ENCODE measurements around the gene AMOTL1. TPM values are rescaled to one million over a fixed set of nuclear protein-coding genes. Genes with fewer than 3 reads are reported as not detected.

Gene AMOTL1
- total and polyA plus RNA-seq, 2 of the 8 experiments (the other 6 are each of a cell fraction or from before 2014, with no cell fraction given), result 9.0 to 27.6 TPM

DNA sequence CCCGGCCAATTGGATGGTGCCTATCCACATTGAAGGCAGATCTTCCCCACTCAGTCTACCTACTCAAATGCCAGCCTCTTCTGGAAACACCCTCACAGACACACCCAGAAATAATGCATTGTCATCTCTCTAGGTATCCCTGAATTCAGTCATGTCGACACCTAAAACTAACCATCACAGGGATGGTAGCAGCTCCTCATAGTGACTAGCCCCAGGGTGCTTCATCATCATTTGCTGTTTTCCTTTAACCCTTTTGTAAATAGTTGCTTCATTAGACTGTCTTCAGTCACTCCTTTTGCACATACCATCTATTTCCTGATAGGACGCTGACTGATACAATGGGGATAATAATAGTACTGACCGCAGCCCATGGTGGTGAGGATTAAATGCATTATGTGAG is 18.8 kb upstream of the AMOTL1 start:
- H3K36me3 ChIP-seq (ENCODE audit: control insufficient read depth in 2 of 4, insufficient read depth in 4 of 4, low read length in 3 of 4), result no peaks in the 10 kb centered on the region
- no peak overlapping the region for H3K27ac ChIP-seq (ENCODE audit: low read depth, low read length)
- H4K8ac ChIP-seq (ENCODE audit: extremely low read depth, insufficient read depth, low read length), result no peak overlapping the region
- CTCF ChIA-PET (ENCODE audit: partially characterized antibody), result interaction anchor here (0.6 to 1.1 kb wide), 2 partner anchors 10 to 13 kb away, joined by 3 read pairs; no protein-coding TSS in a partner anchor
- no peak overlapping the region for H3K4me2 ChIP-seq (ENCODE audit: insufficient read depth in 1 of 2, low read depth in 2 of 2, low read length in 2 of 2)
- H3K9ac ChIP-seq (replicated peaks in 1 of 4; ENCODE audit: extremely low read depth in 1 of 4, low read depth in 3 of 4, low read length in 3 of 4), result no peak overlapping the region
- no peak overlapping the region for H3K18ac ChIP-seq (ENCODE audit: extremely low read depth, low read length)
- H2BK120ac ChIP-seq (replicated peaks; ENCODE audit: low read depth, low read length), result no peak overlapping the region
- H3K14ac ChIP-seq (ENCODE audit: insufficient read length), result no peak overlapping the region
- H2BK5ac ChIP-seq (ENCODE audit: low read depth, low read length), result no peak overlapping the region
- H2BK12ac ChIP-seq (ENCODE audit: low read depth, low read length), result no peak overlapping the region
- H3K4me1 ChIP-seq (replicated peaks in 1 of 4; ENCODE audit: control insufficient read depth in 3 of 4, insufficient read depth in 4 of 4, low read length in 3 of 4), result peaks cover 0 to 3% (median 0%) of the 10 kb centered on the region in 4 experiments; a peak in 1 of 7 replicates
- no peak for FAIRE-seq
- DNase-seq (ENCODE audit: low read depth in 1 of 2, low spot score in 2 of 2), result no peak
- H3K4me3 ChIP-seq (ENCODE audit: extremely low read depth in 1 of 4, insufficient read depth in 2 of 4, low read depth in 3 of 4, low read length in 4 of 4), result no peak overlapping the region
- H3K79me2 ChIP-seq (ENCODE audit: control insufficient read depth in 1 of 2, insufficient read depth in 2 of 2, low read length in 2 of 2), result no peaks in the 10 kb centered on the region
- POLR2A ChIA-PET (ENCODE audit: partially characterized antibody), result interaction anchor here (1.0 to 1.2 kb wide), 4 partner anchors 13 to 87 kb away, joined by 3 read pairs; no protein-coding TSS in a partner anchor
- H3K23me2 ChIP-seq (ENCODE audit: low read depth, low read length), result no peaks in the 10 kb centered on the region
- 87% methylated on average over 4 of the region's 4 CpGs; no CpG with 5 or more reads in 1 of the 2 experiments for WGBS, 2 experiments (ENCODE audit: extremely low coverage in 1 of 2, insufficient coverage in 1 of 2, insufficient read length in 1 of 2, insufficient replicate concordance in 2 of 2, low coverage in 1 of 2, low lambda C conversion rate in 2 of 2, missing lambda C conversion rate in 1 of 2)
- no peak overlapping the region for H2BK20ac ChIP-seq (ENCODE audit: low read length)
- H4K5ac ChIP-seq (ENCODE audit: insufficient read length, low read depth, low read length), result no peak overlapping the region
- H3K56ac ChIP-seq (replicated peaks; ENCODE audit: insufficient read length, low read depth, low read length), result no peak overlapping the region
- H3K79me1 ChIP-seq (ENCODE audit: low read depth, low read length), result no peaks in the 10 kb centered on the region
- no peak overlapping the region for H3K23ac ChIP-seq (ENCODE audit: insufficient read length)
- H3K4ac ChIP-seq (replicated peaks; ENCODE audit: insufficient read length, low read depth, low read length), result no peak overlapping the region
- no peak overlapping the region for H2AFZ ChIP-seq (ENCODE audit: low read length)
- no peaks in the 10 kb centered on the region for H3K9me3 ChIP-seq (ENCODE audit: insufficient read depth in 2 of 2, low read depth in 1 of 2, low read length in 1 of 2)
- H2BK15ac ChIP-seq (ENCODE audit: low read length), result no peak overlapping the region
- H4K20me1 ChIP-seq (replicated peaks in 1 of 2; ENCODE audit: control insufficient read depth in 1 of 2, insufficient read depth in 2 of 2, low read length in 2 of 2), result no peaks in the 10 kb centered on the region
- H4K91ac ChIP-seq (replicated peaks; ENCODE audit: insufficient read length, low read length), result no peak overlapping the region
- no peak overlapping the region for H2AK5ac ChIP-seq (ENCODE audit: low read depth, low read length)
- H3K27me3 ChIP-seq (replicated peaks in 1 of 4; ENCODE audit: control insufficient read depth in 3 of 4, extremely low read depth in 1 of 4, insufficient read depth in 3 of 4, low read length in 3 of 4), result no peaks in the 10 kb centered on the region
- no peak for TF ChIP-seq SIX5 (IDR thresholded peaks at IDR 0.05; ENCODE audit: low read depth, low read length)
- no peak for TF ChIP-seq KDM5A (IDR thresholded peaks at IDR 0.05; ENCODE audit: low read length)
- no peak for TF ChIP-seq BACH1 (IDR thresholded peaks at IDR 0.05; ENCODE audit: low read length)
- TF ChIP-seq, protein P1, sequence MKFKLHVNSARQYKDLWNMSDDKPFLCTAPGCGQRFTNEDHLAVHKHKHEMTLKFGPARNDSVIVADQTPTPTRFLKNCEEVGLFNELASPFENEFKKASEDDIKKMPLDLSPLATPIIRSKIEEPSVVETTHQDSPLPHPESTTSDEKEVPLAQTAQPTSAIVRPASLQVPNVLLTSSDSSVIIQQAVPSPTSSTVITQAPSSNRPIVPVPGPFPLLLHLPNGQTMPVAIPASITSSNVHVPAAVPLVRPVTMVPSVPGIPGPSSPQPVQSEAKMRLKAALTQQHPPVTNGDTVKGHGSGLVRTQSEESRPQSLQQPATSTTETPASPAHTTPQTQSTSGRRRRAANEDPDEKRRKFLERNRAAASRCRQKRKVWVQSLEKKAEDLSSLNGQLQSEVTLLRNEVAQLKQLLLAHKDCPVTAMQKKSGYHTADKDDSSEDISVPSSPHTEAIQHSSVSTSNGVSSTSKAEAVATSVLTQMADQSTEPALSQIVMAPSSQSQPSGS (IDR thresholded peaks at IDR 0.05; ENCODE audit: low read length), result no peak
- TF ChIP-seq NANOG (IDR thresholded peaks at IDR 0.05; ENCODE audit: insufficient read depth, low read depth, low read length, poor library complexity, severe bottlenecking), result no peak
- TF ChIP-seq EP300 (IDR thresholded peaks at IDR 0.05; ENCODE audit: borderline replicate concordance in 1 of 2, low read depth in 2 of 2, low read length in 2 of 2), result no peak
- no peak for TF ChIP-seq CBX5 (IDR thresholded peaks at IDR 0.05; ENCODE audit: low read depth, low read length)
- TF ChIP-seq RXRA (IDR thresholded peaks at IDR 0.05; ENCODE audit: insufficient read depth, low read depth, low read length), result no peak
- TF ChIP-seq, protein P2, sequence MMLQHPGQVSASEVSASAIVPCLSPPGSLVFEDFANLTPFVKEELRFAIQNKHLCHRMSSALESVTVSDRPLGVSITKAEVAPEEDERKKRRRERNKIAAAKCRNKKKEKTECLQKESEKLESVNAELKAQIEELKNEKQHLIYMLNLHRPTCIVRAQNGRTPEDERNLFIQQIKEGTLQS (IDR thresholded peaks at IDR 0.05; ENCODE audit: insufficient read depth, low read depth, low read length), result no peak
- no peak for TF ChIP-seq YY1 (IDR thresholded peaks at IDR 0.05; ENCODE audit: low read depth, low read length)
- TF ChIP-seq BRCA1 (IDR thresholded peaks at IDR 0.05; ENCODE audit: low read depth, low read length), result no peak
- TF ChIP-seq JUND (IDR thresholded peaks at IDR 0.05; ENCODE audit: low read length), result no peak
